Ishikawa (cell line): ENCODE results near the gene BCDIN3D.

Experiments used
- TAF1 ChIP-seq: IDR thresholded peaks from 2 replicates; pipeline ENCODE4 v1.6.1; 2012; ENCODE audit warnings: low read depth, mild to moderate bottlenecking
- YY1 ChIP-seq: IDR thresholded peaks from 2 replicates; pipeline ENCODE4 v1.6.1; 2012; ENCODE audit warnings: low read depth

DNA sequence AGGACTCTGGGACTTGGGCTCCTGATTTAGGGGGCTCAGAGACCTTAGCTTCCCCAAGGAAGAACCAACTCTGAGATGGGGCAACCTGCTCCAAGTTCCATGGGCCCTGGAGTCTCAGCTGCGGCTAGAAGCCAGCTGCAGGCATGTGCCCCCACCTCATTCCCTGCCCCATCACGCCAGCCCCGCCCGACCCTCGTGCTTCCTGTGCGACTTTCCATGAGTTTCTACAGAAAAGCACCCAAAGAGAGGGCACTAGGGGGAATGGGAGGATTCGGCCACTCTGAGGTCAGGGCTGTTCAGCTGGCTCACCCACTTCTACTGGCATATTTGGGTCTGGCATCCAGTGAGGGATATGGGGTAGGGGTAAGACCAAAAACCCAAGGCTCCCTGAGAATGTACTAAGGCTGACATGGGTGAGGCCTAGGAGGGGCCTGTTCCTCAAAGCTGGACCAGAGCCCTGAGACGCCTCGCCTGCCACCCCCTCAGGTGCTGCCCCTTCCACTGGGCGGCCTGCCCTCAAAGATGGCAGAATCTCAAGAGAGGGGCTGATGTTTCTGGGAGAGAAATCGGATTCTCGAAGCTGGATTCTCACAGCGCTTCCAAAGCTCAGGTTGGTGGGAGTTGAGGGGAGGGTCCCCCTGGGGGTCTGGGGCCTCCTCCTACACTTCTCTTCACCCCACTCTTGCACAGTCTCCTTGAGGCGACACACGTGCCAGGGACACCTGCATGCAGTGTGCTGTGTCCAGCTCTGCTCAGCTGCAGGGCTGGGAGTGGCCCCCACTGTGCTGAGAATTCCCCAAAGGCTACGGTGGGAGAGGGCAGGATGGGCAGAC lies 38.7 kb upstream of the BCDIN3D start:
- TF ChIP-seq TAF1 (no peak), YY1 (no peak)
